ENCODE results near the gene PROS1. TPM values are rescaled to one million over a fixed set of nuclear protein-coding genes. Genes with fewer than 3 reads are reported as not detected.
A peak's percentile ranks its signal among the peaks of the same experiment; 100 is the strongest.
"Not testable (repeated sequence)": the region's sequence is repeated elsewhere in the genome, so short reads cannot be mapped to it uniquely, and the experiment has no call there.

The PROS1 gene
- total and polyA plus RNA-seq, 2 donors (not counting 3 experiments of a cell fraction or from before 2014, with no cell fraction given): 2.6 to 5.2 TPM

- no peak for TF ChIP-seq CTCF (IDR thresholded peaks at IDR 0.05; ENCODE audit: extremely low read depth in 1 of 2, insufficient read depth in 1 of 2, low read depth in 1 of 2, low read length in 2 of 2)
- no peak for TF ChIP-seq EZH2 (IDR thresholded peaks at IDR 0.05; ENCODE audit: borderline replicate concordance, low read depth, low read length, severe bottlenecking)
- TF ChIP-seq MYC (IDR thresholded peaks at IDR 0.05; ENCODE audit: low read depth, low read length): no peak
- TF ChIP-seq POLR2AphosphoS5 (IDR thresholded peaks at IDR 0.05; ENCODE audit: insufficient read depth, low read depth, low read length): no peak
- no peak for TF ChIP-seq POLR2A (IDR thresholded peaks at IDR 0.05; ENCODE audit: low read depth, low read length)
- peak; percentile 19 for TF ChIP-seq FOS (IDR thresholded peaks at IDR 0.05; ENCODE audit: borderline replicate concordance, insufficient read depth, low read length)
- peak; percentile 36 for TF ChIP-seq JUN (IDR thresholded peaks at IDR 0.05; ENCODE audit: borderline replicate concordance, insufficient read depth, insufficient read length, low read depth)
- TF ChIP-seq MAX (IDR thresholded peaks at IDR 0.05; ENCODE audit: insufficient read depth, insufficient read length): no peak
- no peak for TF ChIP-seq GATA2 (IDR thresholded peaks at IDR 0.05; ENCODE audit: insufficient read depth, insufficient read length, low read depth, low read length)
- Histone ChIP-seq H3K9me3 (replicated peaks; ENCODE audit: control insufficient read depth, insufficient read depth, low read length) (no peaks in the 10 kb centered on the region), H3K27me3 (ENCODE audit: control insufficient read depth in 2 of 2, insufficient read depth in 2 of 2, low read length in 2 of 2) (no peaks in the 10 kb centered on the region), H3K9me1 (replicated peaks; ENCODE audit: control insufficient read depth, extremely low read depth, insufficient read depth, low read length) (no peaks in the 10 kb centered on the region), H4K20me1 (replicated peaks; ENCODE audit: control insufficient read depth, extremely low read depth, insufficient read depth, low read length) (no peaks in the 10 kb centered on the region), H3K4me1 (ENCODE audit: control insufficient read depth, extremely low read depth, insufficient read depth, low read length) (peaks cover 2% of the 10 kb centered on the region), H3K27ac (ENCODE audit: insufficient read depth, low read depth, low read length) (no peak overlapping the region), H3K79me2 (ENCODE audit: control insufficient read depth, insufficient read depth, low read length) (no peaks in the 10 kb centered on the region), H3K4me2 (ENCODE audit: insufficient read depth, low read length) (no peak overlapping the region), H3K9ac (replicated peaks; ENCODE audit: extremely low read depth, insufficient read depth, low read length) (no peak overlapping the region), H3K36me3 (ENCODE audit: control insufficient read depth in 2 of 2, extremely low read depth in 1 of 2, insufficient read depth in 2 of 2, low read length in 2 of 2) (no peaks in the 10 kb centered on the region), H2AFZ (ENCODE audit: low read depth, low read length) (no peak overlapping the region), H3K4me3 (replicated peaks in 1 of 3; ENCODE audit: insufficient read depth in 1 of 3, low read depth in 1 of 3, low read length in 3 of 3) (no peak overlapping the region)
- ChIA-PET POLR2A (no interaction called here), CTCF (no interaction called here)
- no TSS peak for BruUV-seq (replicated peaks)
- FAIRE-seq (no peak), DNase-seq (ENCODE audit: low read depth, low spot score) (peak; percentile 25)
- dilution Hi-C loops (cut with MboI; ENCODE audit: extremely low pct_ligation_motif_present, low sequenced_read_pairs): no loop called here
- intact Hi-C loops (cut with micrococcal nuclease): no loop called here
Measured at GRCh38 chr3:93843981-93844380, 129.7 kb downstream of the PROS1 start.

GRCh38 chr3:93839193-93839592, 134.5 kb downstream of the PROS1 start:
- H3K9me1 ChIP-seq (replicated peaks; ENCODE audit: control insufficient read depth, extremely low read depth, insufficient read depth, low read length); FAIRE-seq; H3K9me3 ChIP-seq (replicated peaks; ENCODE audit: control insufficient read depth, insufficient read depth, low read length); H3K4me1 ChIP-seq (ENCODE audit: control insufficient read depth, extremely low read depth, insufficient read depth, low read length); H3K4me3 ChIP-seq (replicated peaks in 1 of 3; ENCODE audit: insufficient read depth in 1 of 3, low read depth in 1 of 3, low read length in 3 of 3); CTCF ChIA-PET; H3K79me2 ChIP-seq (ENCODE audit: control insufficient read depth, insufficient read depth, low read length); POLR2A ChIA-PET; H3K4me2 ChIP-seq (ENCODE audit: insufficient read depth, low read length); BruUV-seq (replicated peaks); H4K20me1 ChIP-seq (replicated peaks; ENCODE audit: control insufficient read depth, extremely low read depth, insufficient read depth, low read length); H3K27ac ChIP-seq (ENCODE audit: insufficient read depth, low read depth, low read length); DNase-seq (ENCODE audit: low read depth, low spot score); dilution Hi-C loops (cut with MboI; ENCODE audit: extremely low pct_ligation_motif_present, low sequenced_read_pairs); H3K36me3 ChIP-seq (ENCODE audit: control insufficient read depth in 2 of 2, extremely low read depth in 1 of 2, insufficient read depth in 2 of 2, low read length in 2 of 2); H2AFZ ChIP-seq (ENCODE audit: low read depth, low read length); intact Hi-C loops (cut with micrococcal nuclease); H3K27me3 ChIP-seq (ENCODE audit: control insufficient read depth in 2 of 2, insufficient read depth in 2 of 2, low read length in 2 of 2); H3K9ac ChIP-seq (replicated peaks; ENCODE audit: extremely low read depth, insufficient read depth, low read length): not testable (repeated sequence)
